NT2/D1 (cell line): Measurements from ENCODE around the gene PDZD11.

Source experiments
- SUZ12 ChIP-seq: IDR thresholded peaks from 2 replicates; pipeline ENCODE4 v1.6.1; 2011; ENCODE audit not compliant: insufficient read length, insufficient read depth; ENCODE audit errors: extremely low read depth
- YY1 ChIP-seq: IDR thresholded peaks from 2 replicates; pipeline ENCODE4 v1.6.1; 2011; ENCODE audit not compliant: insufficient read length, insufficient read depth
- ZNF274 ChIP-seq: IDR thresholded peaks from 2 replicates; pipeline ENCODE4 v1.6.1; 2011; ENCODE audit warnings: mild to moderate bottlenecking, low read depth, low read length

DNA sequence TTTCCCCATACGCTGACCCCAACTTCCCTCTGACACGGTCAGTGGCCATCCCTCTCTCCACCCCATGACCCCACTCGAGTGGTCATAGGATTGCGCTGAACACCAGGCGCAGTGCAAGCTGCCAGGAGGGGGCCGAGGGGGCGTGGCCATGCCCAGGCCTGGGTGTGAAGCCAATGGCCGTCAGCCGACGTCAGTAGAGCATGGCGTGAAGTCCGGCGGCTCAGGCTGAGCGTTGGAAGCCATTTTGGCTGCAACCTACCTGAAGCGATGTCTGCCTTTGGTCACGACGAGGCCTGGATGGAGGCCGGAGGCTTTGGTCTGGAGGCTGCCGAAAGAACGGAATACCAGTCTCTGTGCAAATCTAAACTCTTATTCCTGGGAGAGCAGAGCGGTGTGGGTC lies 7.8 kb downstream of the PDZD11 start, which contains the start of gene RAB41:
- TF ChIP-seq YY1 (no peak), ZNF274 (no peak), SUZ12 (no peak)
